ENCODE results near the gene GGNBP2.

GGNBP2 gene

GRCh38 chr17:36629970-36630502 is 85.3 kb downstream of the GGNBP2 start:
- no peak for DNase-seq (ENCODE audit: low read depth, low spot score)

- DNase-seq (ENCODE audit: low read depth, low spot score), result no peak
Observed at GRCh38 chr17:36631022-36631421, 86.3 kb downstream of the GGNBP2 start.

DNA sequence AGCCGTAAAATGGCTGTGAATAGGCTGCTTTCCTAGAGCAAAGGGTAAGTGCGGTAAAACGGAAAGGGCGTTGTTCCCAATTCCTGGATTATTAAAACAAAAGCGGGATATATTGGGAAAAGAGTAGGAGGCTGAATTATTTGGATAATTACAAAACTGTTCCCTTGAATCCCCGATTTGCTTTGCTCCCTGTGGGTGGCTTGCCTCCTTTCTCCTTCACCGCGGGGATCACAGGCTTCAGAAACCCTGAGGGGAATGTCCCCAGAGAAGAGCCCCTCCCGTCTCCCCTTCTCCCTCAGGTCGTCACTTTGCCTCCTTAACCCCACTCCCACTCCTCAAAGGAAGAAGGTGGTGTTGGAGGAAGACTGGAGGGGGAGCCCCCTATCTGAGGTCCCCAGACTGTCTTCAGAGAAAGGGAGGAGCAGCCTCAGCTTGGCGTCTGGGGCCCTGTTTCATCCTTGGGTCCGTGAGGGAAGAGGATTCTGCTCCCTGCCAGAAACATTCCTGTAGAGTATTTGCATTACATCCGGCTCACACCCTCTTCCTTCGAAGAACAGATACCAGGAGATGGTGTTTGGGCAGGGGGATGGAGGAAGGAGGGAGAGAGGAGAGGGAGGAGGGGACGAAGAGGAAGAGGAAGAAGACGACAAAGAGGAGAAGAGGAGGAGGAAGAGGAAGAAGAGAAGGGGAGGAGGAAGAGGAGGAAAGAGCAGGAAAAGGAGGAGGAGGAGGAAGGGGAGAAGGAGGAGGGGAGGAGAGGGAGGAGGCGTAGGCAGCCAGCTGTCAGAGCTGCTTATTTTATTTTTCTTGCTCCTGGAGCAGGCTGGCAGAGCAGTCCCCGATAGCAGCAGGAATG is 88.4 kb downstream of the GGNBP2 start:
- DNase-seq (ENCODE audit: low read depth, low spot score), result no peak

All from brain pericyte (primary cell).